Transverse colon (tissue), 4 donors: ENCODE measurements around the gene TNS3. TPM values are rescaled to one million over a fixed set of nuclear protein-coding genes. Genes with fewer than 3 reads are reported as not detected.

Experiments
- DNase-seq: peaks from one replicate; pipeline ENCODE4 v3.0.0-alpha.2; 2019
- H3K27ac ChIP-seq, 4 donors: fragments of 200-600 bp; sonication (generic); 2 replicates each; pipeline ENCODE4 v1.5.1; 2016 to 2018; ENCODE audit warnings: inconsistent platforms in 4 of 4
- H3K27me3 ChIP-seq: fragments of 200-600 bp; sonication (generic); 2 replicates; pipeline ENCODE4 v1.5.1; 2017; ENCODE audit warnings: inconsistent platforms
- H3K36me3 ChIP-seq, 4 donors: fragments of 200-600 bp; sonication (generic); 2 replicates each; pipeline ENCODE4 v1.5.1; 2017 to 2019; ENCODE audit warnings: inconsistent platforms in 4 of 4
- H3K4me1 ChIP-seq, 4 donors: fragments of 200-600 bp; sonication (generic); 2 replicates each; pipeline ENCODE4 v1.5.1; 2017 to 2020; ENCODE audit warnings: inconsistent platforms in 4 of 4
- H3K4me3 ChIP-seq, 4 donors: fragments of 200-600 bp; sonication (generic); 1 replicate in 1 of 4; 2 replicates in 3 of 4; pipeline versions ENCODE4 v1.5.1 to v1.6.1; 2017 to 2019; ENCODE audit warnings: inconsistent platforms in 4 of 4
- H3K9me3 ChIP-seq, 2 donors: fragments of 200-600 bp; sonication (generic); 2 replicates each; pipeline ENCODE4 v1.5.1; 2017 to 2019; ENCODE audit warnings: inconsistent platforms in 2 of 2
- CTCF ChIP-seq, 5 experiments: fragments of 200-600 bp in 3 of 5; fragments of 450-650 bp in 2 of 5; sonication (generic) in 3 of 5; IDR thresholded peaks; 1 replicate in 2 of 5; 2 replicates in 3 of 5; pipeline ENCODE4 v1.5.1; 2016 to 2017; ENCODE audit warnings: antibody characterized with exemption in 5 of 5, inconsistent platforms in 3 of 5, mild to moderate bottlenecking in 2 of 5, moderate library complexity in 1 of 5
- EP300 ChIP-seq: sonication (generic); formaldehyde crosslinking; IDR thresholded peaks from one replicate; pipeline ENCODE4 v1.6.1; 2017; ENCODE audit warnings: antibody characterized with exemption, low read depth
- POLR2A ChIP-seq: fragments of 450-650 bp; IDR thresholded peaks from one replicate; pipeline ENCODE4 v1.6.1; 2016; ENCODE audit warnings: antibody characterized with exemption, mild to moderate bottlenecking, moderate library complexity
- POLR2AphosphoS5 ChIP-seq, 3 donors: sonication (generic); formaldehyde crosslinking; IDR thresholded peaks; one replicate each; pipeline ENCODE4 v1.6.1; 2016; ENCODE audit warnings: antibody characterized with exemption in 3 of 3
- WGBS, 2 donors: methylation state at CpG; one replicate each; pipeline ENCODE4 v1.1.5; 2018; ENCODE audit warnings: low coverage in 1 of 2; 5-methylcytosine and 5-hydroxymethylcytosine counted together
- in situ Hi-C, 4 donors: fragments of 200-750 bp; cut with MboI; loops; one replicate each; pipeline versions ENCODE4 v1.15.0 to v1.15.1; 2017; ENCODE audit warnings: low sequenced_read_pairs in 3 of 4, low pct_ligation_motif_present in 1 of 4, low pct_unique_long_range_greater_than_20kb in 1 of 4
- intact Hi-C: fragments of 100-400 bp; cut with DNase I; formaldehyde crosslinking; loops from one replicate; pipeline ENCODE4 v1.15.1; 2023; ENCODE audit warnings: low total_unique reads
- total RNA-seq, 4 donors: library from RNA; depleted of rRNA; stranded (reverse); fragments of >200 nt; gene quantifications; one replicate each; pipeline ENCODE4 v1.1.0, GENCODE V29; 2016

The TNS3 gene
- total RNA-seq, 4 donors from 2014 or later: 58.5 to 104 (median 72.7) TPM

GRCh38 chr7:47414342-47415317 lies 167.3 kb downstream of the TNS3 start:
- Histone ChIP-seq H3K4me1 (no peaks in the 10 kb centered on the region), H3K4me3 (no peak overlapping the region), H3K36me3 (peaks cover 0 to 5% (median 0%) of the 10 kb centered on the region in 4 donors), H3K9me3 (no peaks in the 10 kb centered on the region), H3K27ac (no peak overlapping the region), H3K27me3 (no peaks in the 10 kb centered on the region)
- intact Hi-C loops: no loop called here
- DNase-seq: no peak
- WGBS, 2 donors: 88 to 92% methylated on average over 5 to 17 of the region's 17 CpGs
- TF ChIP-seq EP300 (no peak), POLR2AphosphoS5 (IDR thresholded peaks at IDR 0.05) (no peak), CTCF (IDR thresholded peaks at IDR 0.05) (no peak), POLR2A (no peak)
- in situ Hi-C loops: no loop called here

- Histone ChIP-seq H3K4me1 (peaks cover 0 to 7% (median 0%) of the 10 kb centered on the region in 4 donors), H3K36me3 (peaks cover 0 to 5% (median 0%) of the 10 kb centered on the region in 4 donors), H3K27me3 (no peaks in the 10 kb centered on the region), H3K9me3 (no peaks in the 10 kb centered on the region), H3K4me3 (no peak overlapping the region), H3K27ac (no peak overlapping the region)
- no peak for TF ChIP-seq POLR2A
- TF ChIP-seq POLR2AphosphoS5 (IDR thresholded peaks at IDR 0.05): no peak
- no peak for TF ChIP-seq EP300
- no peak for TF ChIP-seq CTCF (IDR thresholded peaks at IDR 0.05)
- intact Hi-C loops (no loop called here), in situ Hi-C loops (no loop called here)
- DNase-seq: no peak
- 92 to 100% methylated on average over 1 to 17 of the region's 17 CpGs for WGBS, 2 donors
Measured at GRCh38 chr7:47413526-47414341, 168.2 kb downstream of the TNS3 start.

GRCh38 chr7:47411901-47412300 lies 170.0 kb downstream of the TNS3 start:
- 79 to 92% methylated on average over 2 of the region's 2 CpGs for WGBS, 2 donors
- Histone ChIP-seq H3K27me3 (no peaks in the 10 kb centered on the region), H3K9me3 (no peaks in the 10 kb centered on the region), H3K27ac (no peak overlapping the region), H3K36me3 (peaks cover 0 to 5% (median 0%) of the 10 kb centered on the region in 4 donors), H3K4me1 (peaks cover 10 to 25% (median 11%) of the 10 kb centered on the region in 4 donors), H3K4me3 (no peak overlapping the region)
- TF ChIP-seq POLR2A: no peak
- no peak for TF ChIP-seq EP300
- TF ChIP-seq CTCF (IDR thresholded peaks at IDR 0.05): no peak
- intact Hi-C loops: no loop called here
- in situ Hi-C loops: no loop called here
- DNase-seq: no peak

GRCh38 chr7:47411281-47411869 lies 170.5 kb downstream of the TNS3 start:
- Histone ChIP-seq H3K36me3 (peaks cover 0 to 5% (median 0%) of the 10 kb centered on the region in 4 donors), H3K4me3 (no peak overlapping the region), H3K4me1 (peaks cover 15 to 31% (median 16%) of the 10 kb centered on the region in 4 donors), H3K27ac (no peak overlapping the region), H3K27me3 (no peaks in the 10 kb centered on the region), H3K9me3 (no peaks in the 10 kb centered on the region)
- DNase-seq: no peak
- WGBS, 2 donors: 93% methylated on average over 18 of the region's 18 CpGs; no CpG with 5 or more reads in 1 of the 2 donors
- in situ Hi-C loops: no loop called here
- intact Hi-C loops: no loop called here
- no peak for TF ChIP-seq EP300
- no peak for TF ChIP-seq POLR2AphosphoS5 (IDR thresholded peaks at IDR 0.05)
- no peak for TF ChIP-seq CTCF (IDR thresholded peaks at IDR 0.05)
- TF ChIP-seq POLR2A: no peak
